Epithelial cell of proximal tubule (primary cell): ENCODE data around the gene RALGPS1. TPM values are rescaled to one million over a fixed set of nuclear protein-coding genes. Genes with fewer than 3 reads are reported as not detected.

ENCODE experiments used
- DNase-seq: peaks from one replicate; pipeline ENCODE4 v3.0.0-alpha.2; 2011; ENCODE audit warnings: low read depth
- H3K4me3 ChIP-seq: 2 replicates; pipeline ENCODE4 v1.5.1; 2011; ENCODE audit warnings: low read depth, mild to moderate bottlenecking, low read length
- total RNA-seq: library from RNA; depleted of rRNA; stranded (reverse); fragments of >200 nt; gene quantifications from 2 replicates; pipeline ENCODE4 v1.2.3, GENCODE V29; 2015
- TF ChIP-seq, protein P1 (sequence below): conservative IDR thresholded peaks from 2 replicates; pipeline ENCODE4 v1.5.1; 2012; ENCODE audit warnings: low read depth, mild to moderate bottlenecking, low read length

Gene RALGPS1
- total RNA-seq, 1 donor from 2014 or later, result 4.0 TPM

DNA sequence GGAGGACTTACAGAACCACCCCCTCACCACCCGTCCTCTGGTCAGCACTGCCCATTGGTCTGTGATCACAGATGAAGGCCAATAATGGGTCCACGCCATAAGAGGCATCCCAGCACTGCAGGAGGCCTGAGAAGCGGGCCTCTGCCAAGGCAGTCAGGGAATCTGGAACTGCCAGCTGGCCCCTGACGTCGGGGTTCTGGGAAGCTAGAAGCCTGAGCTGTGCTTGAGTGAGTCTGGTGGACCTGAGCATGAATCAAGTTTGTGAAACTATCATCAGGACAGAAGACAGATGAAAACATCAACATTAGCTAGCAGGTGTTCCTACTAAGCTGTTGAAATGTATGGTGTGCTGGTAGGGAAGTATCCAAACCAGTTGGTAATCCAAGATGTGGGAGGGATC, 200.0 kb downstream of the RALGPS1 start:
- H3K4me3 ChIP-seq, result no peak overlapping the region
- no peak for DNase-seq
- TF ChIP-seq, protein P1, sequence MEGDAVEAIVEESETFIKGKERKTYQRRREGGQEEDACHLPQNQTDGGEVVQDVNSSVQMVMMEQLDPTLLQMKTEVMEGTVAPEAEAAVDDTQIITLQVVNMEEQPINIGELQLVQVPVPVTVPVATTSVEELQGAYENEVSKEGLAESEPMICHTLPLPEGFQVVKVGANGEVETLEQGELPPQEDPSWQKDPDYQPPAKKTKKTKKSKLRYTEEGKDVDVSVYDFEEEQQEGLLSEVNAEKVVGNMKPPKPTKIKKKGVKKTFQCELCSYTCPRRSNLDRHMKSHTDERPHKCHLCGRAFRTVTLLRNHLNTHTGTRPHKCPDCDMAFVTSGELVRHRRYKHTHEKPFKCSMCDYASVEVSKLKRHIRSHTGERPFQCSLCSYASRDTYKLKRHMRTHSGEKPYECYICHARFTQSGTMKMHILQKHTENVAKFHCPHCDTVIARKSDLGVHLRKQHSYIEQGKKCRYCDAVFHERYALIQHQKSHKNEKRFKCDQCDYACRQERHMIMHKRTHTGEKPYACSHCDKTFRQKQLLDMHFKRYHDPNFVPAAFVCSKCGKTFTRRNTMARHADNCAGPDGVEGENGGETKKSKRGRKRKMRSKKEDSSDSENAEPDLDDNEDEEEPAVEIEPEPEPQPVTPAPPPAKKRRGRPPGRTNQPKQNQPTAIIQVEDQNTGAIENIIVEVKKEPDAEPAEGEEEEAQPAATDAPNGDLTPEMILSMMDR, result no peak

DNA sequence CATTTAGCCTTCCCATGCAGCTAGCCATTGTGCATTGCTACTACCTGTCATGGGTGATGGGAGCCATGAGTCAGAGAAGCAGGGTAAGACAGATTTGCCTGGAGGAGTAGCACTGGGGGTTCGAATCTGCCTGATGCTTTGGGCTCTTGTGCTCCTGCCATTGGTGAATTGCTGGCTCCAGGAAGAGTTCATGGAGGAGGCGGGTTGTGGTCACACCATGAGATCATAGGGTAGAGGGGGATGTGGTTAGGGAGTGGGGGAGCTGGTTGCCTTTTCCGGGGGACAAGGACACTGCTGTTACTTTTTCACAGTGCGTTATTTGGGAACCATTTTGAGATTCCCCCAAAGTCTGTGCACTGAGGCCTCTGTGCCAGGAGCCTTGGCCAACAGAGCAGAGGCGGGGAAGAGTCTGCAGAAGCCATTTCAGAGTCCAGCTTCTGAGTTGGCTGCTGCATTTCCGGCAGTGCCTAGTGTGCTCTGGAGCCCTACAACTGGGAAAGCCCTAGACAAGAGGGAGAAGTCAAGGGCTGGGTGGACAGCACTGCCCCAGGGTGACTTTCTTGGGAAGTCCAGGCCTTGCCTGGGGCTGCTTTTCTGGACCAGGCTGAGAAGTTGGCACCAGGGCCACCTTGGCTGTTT, 201.6 kb downstream of the RALGPS1 start:
- no peak overlapping the region for H3K4me3 ChIP-seq
- TF ChIP-seq, protein P1, result no peak
- DNase-seq, result no peak

DNA sequence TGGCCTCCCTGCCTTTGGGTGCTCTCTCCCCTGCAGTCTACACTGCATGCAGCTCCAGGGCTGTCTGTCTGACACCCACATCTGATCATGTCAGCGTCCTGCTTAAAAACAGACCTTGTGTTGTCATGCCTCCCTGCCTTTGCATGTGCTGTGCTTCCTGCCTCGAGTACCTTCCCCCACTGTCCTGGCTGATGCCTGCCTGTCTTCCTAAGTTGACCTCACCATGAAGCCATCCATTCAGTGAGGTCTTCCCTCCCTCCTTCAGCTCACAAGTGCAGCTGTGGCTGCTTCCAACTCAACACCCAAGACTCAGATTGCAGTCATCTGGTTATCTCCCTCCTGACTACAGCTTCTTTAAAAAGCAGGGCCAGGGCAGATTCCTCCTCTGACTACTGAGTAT, 202.4 kb downstream of the RALGPS1 start:
- TF ChIP-seq, protein P1, result no peak
- DNase-seq, result no peak
- H3K4me3 ChIP-seq, result no peak overlapping the region

DNA sequence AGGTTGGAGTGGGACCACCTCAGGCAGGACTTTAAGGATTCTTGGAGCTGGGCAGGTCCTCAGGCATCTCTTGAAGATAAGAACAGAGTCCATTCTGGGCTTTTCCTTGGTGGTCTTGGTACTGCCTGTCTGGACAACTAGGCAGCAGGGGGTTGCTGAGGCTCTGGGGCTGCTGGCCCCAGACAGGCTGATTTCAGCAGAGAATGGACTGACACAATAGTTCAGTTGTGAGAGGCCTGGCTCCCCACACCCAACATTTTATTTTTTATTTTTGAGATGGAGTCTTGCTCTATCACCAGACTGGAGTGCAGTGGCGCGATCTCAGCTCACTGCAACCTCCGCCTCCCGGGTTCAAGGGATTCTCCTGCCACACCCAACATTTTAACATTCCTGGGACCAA, 203.2 kb downstream of the RALGPS1 start:
- TF ChIP-seq, protein P1, result no peak
- no peak overlapping the region for H3K4me3 ChIP-seq
- no peak for DNase-seq

DNA sequence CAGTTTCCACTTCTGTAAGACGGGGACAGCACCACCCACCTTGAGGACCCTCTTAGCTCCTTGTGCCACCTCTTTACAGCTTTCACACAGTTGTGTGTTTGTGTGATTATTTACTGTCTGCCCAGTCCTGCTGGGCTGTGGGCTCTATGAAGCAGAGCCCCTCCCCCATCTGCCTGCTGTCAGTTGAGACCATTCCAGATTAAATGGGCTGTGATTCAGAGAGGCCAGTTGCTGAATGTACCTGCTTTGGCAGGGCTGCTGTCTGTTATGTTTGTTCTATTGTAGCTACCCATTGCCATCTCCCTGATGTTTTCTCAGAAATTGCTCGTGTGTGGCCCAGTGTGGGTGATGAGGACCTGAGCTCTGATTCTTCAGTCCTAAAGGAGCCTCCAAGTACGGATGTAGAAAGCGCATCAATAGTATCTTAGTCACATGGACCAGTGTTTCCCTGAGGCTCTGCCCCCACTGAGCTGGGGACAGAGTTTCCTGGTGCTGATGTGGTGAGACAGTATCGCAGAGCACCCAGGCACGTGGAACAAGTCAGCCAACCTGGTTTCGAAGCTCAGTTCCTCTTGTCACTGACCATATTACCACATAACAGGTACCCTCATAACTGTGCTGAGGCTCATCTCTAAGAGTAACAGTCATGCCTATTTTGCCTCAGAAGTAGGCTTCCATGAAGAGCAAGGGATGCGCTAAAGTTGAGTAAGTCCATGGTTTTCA, 204.2 kb downstream of the RALGPS1 start:
- TF ChIP-seq, protein P1, result no peak
- no peak overlapping the region for H3K4me3 ChIP-seq
- DNase-seq, result no peak

DNA sequence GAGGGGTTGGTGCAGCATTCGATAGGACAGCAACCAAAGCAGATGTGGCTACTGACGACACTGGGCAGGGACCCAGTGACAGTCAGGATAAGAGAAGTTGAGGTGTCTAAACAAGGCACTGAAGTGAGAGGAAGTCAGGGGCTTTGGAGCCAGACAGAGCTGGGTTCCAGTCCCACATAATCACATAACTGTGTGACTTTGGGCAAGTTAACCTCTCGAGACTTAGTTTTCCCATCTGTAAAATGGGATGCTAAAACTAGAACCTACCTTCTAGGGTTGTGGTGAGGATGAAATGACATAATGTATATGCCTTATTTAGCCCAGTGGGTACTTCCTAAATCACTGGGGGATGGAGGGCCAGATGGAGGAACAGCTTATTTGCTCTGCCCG, 204.7 kb downstream of the RALGPS1 start:
- TF ChIP-seq, protein P1, result no peak
- no peak overlapping the region for H3K4me3 ChIP-seq
- no peak for DNase-seq

DNA sequence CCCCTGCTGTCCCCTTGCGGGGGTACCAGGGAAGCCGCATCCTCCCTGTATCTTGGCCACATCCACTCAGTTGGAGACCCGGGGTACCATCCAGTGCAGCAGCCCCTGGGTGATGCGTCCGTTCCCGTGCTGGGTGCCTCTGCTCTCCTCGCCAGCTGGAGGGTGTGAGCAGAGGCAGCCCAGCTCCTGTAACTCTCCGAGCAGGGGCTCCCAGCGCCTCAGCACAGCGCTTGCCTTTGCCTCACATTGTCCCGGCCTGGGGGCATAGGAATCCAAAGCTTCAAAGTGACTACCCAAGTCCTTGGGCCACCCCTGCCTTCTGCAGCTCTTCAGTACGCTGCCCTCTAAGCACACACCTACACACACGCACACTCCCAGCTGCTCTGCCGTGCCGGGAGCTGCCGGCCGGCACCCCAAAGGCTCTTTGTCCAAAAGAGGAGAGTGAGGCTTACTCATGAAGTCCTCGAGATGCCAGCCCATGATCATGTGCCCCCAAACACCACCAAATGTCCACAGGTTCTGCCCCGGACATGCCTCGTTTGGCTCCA, 207.1 kb downstream of the RALGPS1 start:
- no peak for DNase-seq
- TF ChIP-seq, protein P1, result no peak
- H3K4me3 ChIP-seq, result peak overlapping the region; percentile 66
